ENCODE measurements around the gene PTPRD. TPM values are rescaled to one million over a fixed set of nuclear protein-coding genes. Genes with fewer than 3 reads are reported as not detected.

Gene PTPRD
- total and polyA plus RNA-seq, 2 donors from 2014 or later = 6.4 to 78.9 TPM

GRCh38 chr9:9645006-9645405, 967.8 kb downstream of the PTPRD start:
- no peak for TF ChIP-seq CTCF (IDR thresholded peaks at IDR 0.05; ENCODE audit: borderline replicate concordance, extremely low read depth, insufficient read depth)
- FAIRE-seq (no peak), DNase-seq (no peak)
- H3K27ac ChIP-seq (ENCODE audit: low read depth in 2 of 2, low read length in 2 of 2) = no peak overlapping the region
- no peaks in the 10 kb centered on the region for H3K36me3 ChIP-seq (ENCODE audit: control insufficient read depth in 2 of 3, insufficient read depth in 3 of 3, low read length in 3 of 3)
- no peaks in the 10 kb centered on the region for H3K27me3 ChIP-seq (ENCODE audit: control insufficient read depth, insufficient read depth, low read length)
- H3K4me1 ChIP-seq (ENCODE audit: control insufficient read depth in 2 of 3, insufficient read depth in 2 of 3, low read depth in 1 of 3, low read length in 3 of 3) = no peaks in the 10 kb centered on the region
- no peak overlapping the region for H3K9ac ChIP-seq (ENCODE audit: low read length in 3 of 3)
- H3K9me3 ChIP-seq (ENCODE audit: control insufficient read depth in 2 of 3, insufficient read depth in 1 of 3, low read length in 3 of 3) = no peaks in the 10 kb centered on the region
- H3K4me3 ChIP-seq (ENCODE audit: low read length in 3 of 3) = no peak overlapping the region
- intact Hi-C loops (cut with DNase I) = no loop called here

GRCh38 chr9:9631284-9631683, 981.5 kb downstream of the PTPRD start:
- no peak for DNase-seq
- no peaks in the 10 kb centered on the region for H3K27me3 ChIP-seq (ENCODE audit: control insufficient read depth, insufficient read depth, low read length)
- H3K9me3 ChIP-seq (ENCODE audit: control insufficient read depth in 2 of 3, insufficient read depth in 1 of 3, low read length in 3 of 3) = no peaks in the 10 kb centered on the region
- no peak for TF ChIP-seq CTCF (IDR thresholded peaks at IDR 0.05; ENCODE audit: borderline replicate concordance, extremely low read depth, insufficient read depth)
- intact Hi-C loops (cut with DNase I) = no loop called here
- no peak overlapping the region for H3K4me3 ChIP-seq (ENCODE audit: low read length in 3 of 3)
- no peaks in the 10 kb centered on the region for H3K36me3 ChIP-seq (ENCODE audit: control insufficient read depth in 2 of 3, insufficient read depth in 3 of 3, low read length in 3 of 3)
- H3K9ac ChIP-seq (ENCODE audit: low read length in 3 of 3) = no peak overlapping the region
- no peaks in the 10 kb centered on the region for H3K4me1 ChIP-seq (ENCODE audit: control insufficient read depth in 2 of 3, insufficient read depth in 2 of 3, low read depth in 1 of 3, low read length in 3 of 3)
- FAIRE-seq = no peak
- H3K27ac ChIP-seq (ENCODE audit: low read depth in 2 of 2, low read length in 2 of 2) = no peak overlapping the region

GRCh38 chr9:9625248-9625647, 987.6 kb downstream of the PTPRD start:
- FAIRE-seq (no peak), DNase-seq (no peak)
- Histone ChIP-seq H3K9ac (ENCODE audit: low read length in 3 of 3) (no peak overlapping the region), H3K4me1 (ENCODE audit: control insufficient read depth in 2 of 3, insufficient read depth in 2 of 3, low read depth in 1 of 3, low read length in 3 of 3) (no peaks in the 10 kb centered on the region), H3K36me3 (ENCODE audit: control insufficient read depth in 2 of 3, insufficient read depth in 3 of 3, low read length in 3 of 3) (no peaks in the 10 kb centered on the region), H3K4me3 (ENCODE audit: low read length in 3 of 3) (no peak overlapping the region), H3K9me3 (ENCODE audit: control insufficient read depth in 2 of 3, insufficient read depth in 1 of 3, low read length in 3 of 3) (no peaks in the 10 kb centered on the region), H3K27ac (ENCODE audit: low read depth in 2 of 2, low read length in 2 of 2) (no peak overlapping the region), H3K27me3 (ENCODE audit: control insufficient read depth, insufficient read depth, low read length) (no peaks in the 10 kb centered on the region)
- intact Hi-C loops (cut with DNase I) = no loop called here
- TF ChIP-seq CTCF (IDR thresholded peaks at IDR 0.05; ENCODE audit: borderline replicate concordance, extremely low read depth, insufficient read depth) = no peak

GRCh38 chr9:9623506-9623905, 989.3 kb downstream of the PTPRD start:
- Histone ChIP-seq H3K9ac (ENCODE audit: low read length in 3 of 3) (no peak overlapping the region), H3K4me3 (ENCODE audit: low read length in 3 of 3) (no peak overlapping the region), H3K27ac (ENCODE audit: low read depth in 2 of 2, low read length in 2 of 2) (no peak overlapping the region), H3K36me3 (ENCODE audit: control insufficient read depth in 2 of 3, insufficient read depth in 3 of 3, low read length in 3 of 3) (no peaks in the 10 kb centered on the region), H3K4me1 (ENCODE audit: control insufficient read depth in 2 of 3, insufficient read depth in 2 of 3, low read depth in 1 of 3, low read length in 3 of 3) (no peaks in the 10 kb centered on the region), H3K27me3 (ENCODE audit: control insufficient read depth, insufficient read depth, low read length) (no peaks in the 10 kb centered on the region), H3K9me3 (ENCODE audit: control insufficient read depth in 2 of 3, insufficient read depth in 1 of 3, low read length in 3 of 3) (no peaks in the 10 kb centered on the region)
- DNase-seq (no peak), FAIRE-seq (no peak)
- TF ChIP-seq CTCF (IDR thresholded peaks at IDR 0.05; ENCODE audit: borderline replicate concordance, extremely low read depth, insufficient read depth) = no peak
- intact Hi-C loops (cut with DNase I) = no loop called here

Data from kidney (tissue), 14 donors.